HFF-Myc (cell line): Measurements from ENCODE around the gene DZIP1.
A peak's percentile ranks its signal among the peaks of the same experiment; 100 is the strongest.

Experiments used
- DNase-seq: peaks from one replicate; pipeline ENCODE4 v3.0.0-alpha.2; 2011; ENCODE audit warnings: low read depth; ENCODE audit errors: extremely low read depth
- H3K4me3 ChIP-seq: replicated peaks from 2 replicates; pipeline ENCODE4 v1.5.1; 2011; ENCODE audit warnings: low read depth, mild to moderate bottlenecking, control low read depth, low read length
- TF ChIP-seq, protein P1 (sequence below): IDR thresholded peaks from 2 replicates; pipeline ENCODE4 v1.5.1; 2012; ENCODE audit warnings: mild to moderate bottlenecking, low read depth, low read length, control low read depth; ENCODE audit errors: missing control alignments

Gene DZIP1

GRCh38 chr13:95656386-95657015 lies 12.0 kb upstream of the DZIP1 start:
- no peak overlapping the region for H3K4me3 ChIP-seq
- no peak for DNase-seq
- TF ChIP-seq, protein P1, sequence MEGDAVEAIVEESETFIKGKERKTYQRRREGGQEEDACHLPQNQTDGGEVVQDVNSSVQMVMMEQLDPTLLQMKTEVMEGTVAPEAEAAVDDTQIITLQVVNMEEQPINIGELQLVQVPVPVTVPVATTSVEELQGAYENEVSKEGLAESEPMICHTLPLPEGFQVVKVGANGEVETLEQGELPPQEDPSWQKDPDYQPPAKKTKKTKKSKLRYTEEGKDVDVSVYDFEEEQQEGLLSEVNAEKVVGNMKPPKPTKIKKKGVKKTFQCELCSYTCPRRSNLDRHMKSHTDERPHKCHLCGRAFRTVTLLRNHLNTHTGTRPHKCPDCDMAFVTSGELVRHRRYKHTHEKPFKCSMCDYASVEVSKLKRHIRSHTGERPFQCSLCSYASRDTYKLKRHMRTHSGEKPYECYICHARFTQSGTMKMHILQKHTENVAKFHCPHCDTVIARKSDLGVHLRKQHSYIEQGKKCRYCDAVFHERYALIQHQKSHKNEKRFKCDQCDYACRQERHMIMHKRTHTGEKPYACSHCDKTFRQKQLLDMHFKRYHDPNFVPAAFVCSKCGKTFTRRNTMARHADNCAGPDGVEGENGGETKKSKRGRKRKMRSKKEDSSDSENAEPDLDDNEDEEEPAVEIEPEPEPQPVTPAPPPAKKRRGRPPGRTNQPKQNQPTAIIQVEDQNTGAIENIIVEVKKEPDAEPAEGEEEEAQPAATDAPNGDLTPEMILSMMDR: no peak

- TF ChIP-seq, protein P1: no peak
- no peak overlapping the region for H3K4me3 ChIP-seq
- no peak for DNase-seq
Measured at GRCh38 chr13:95652821-95653220, 8.3 kb upstream of the DZIP1 start.

GRCh38 chr13:95652244-95652764 lies 7.8 kb upstream of the DZIP1 start:
- H3K4me3 ChIP-seq: no peak overlapping the region
- no peak for DNase-seq
- TF ChIP-seq, protein P1: no peak

GRCh38 chr13:95650696-95651095 lies 6.2 kb upstream of the DZIP1 start:
- no peak for DNase-seq
- TF ChIP-seq, protein P1: no peak
- no peak overlapping the region for H3K4me3 ChIP-seq

- TF ChIP-seq, protein P1: no peak
- no peak for DNase-seq
- H3K4me3 ChIP-seq: no peak overlapping the region
Measured at GRCh38 chr13:95647321-95647720, 2.8 kb upstream of the DZIP1 start.

DNA sequence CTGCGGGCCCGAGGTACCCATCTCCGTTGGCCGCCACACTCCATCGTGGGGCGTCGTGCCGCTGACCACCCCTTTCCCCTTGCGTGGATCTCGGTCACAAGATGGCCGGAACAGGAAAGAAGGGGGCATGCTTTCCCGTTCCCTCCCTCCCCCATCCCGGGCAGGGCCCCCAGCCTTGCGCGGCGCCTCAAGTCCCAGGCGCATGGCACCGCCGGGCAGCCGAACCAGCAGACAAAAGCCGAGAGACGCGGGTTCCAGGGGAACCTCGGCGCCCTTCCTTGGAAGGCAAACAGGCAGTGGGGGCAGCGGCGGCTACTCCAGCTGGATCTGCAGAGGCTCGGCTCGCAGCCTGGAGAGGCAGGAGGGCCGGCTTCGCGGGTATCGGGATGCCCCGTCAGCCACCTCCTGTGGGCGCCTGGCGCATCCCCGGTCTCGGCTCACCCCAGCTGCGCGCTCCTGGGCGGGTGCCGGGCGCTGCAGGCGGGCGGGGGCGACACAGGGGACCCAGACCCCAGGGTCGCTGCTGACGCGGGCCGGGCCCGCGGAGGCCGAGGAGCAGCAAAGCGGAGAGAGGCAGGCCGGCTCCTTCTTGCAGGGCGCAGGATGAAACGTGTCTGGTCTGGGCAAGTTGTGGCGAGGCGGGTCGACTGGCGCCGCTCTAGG lies 439 bp downstream of the DZIP1 start:
- DNase-seq: no peak
- TF ChIP-seq, protein P1: no peak
- peak overlapping the region; percentile 81 for H3K4me3 ChIP-seq
